ACHN (cell line): ENCODE results near the gene CACHD1.
A peak's percentile ranks its signal among the peaks of the same experiment; 100 is the strongest.

Experiments used
- DNase-seq: peaks from one replicate; pipeline ENCODE4 v3.0.0-alpha.2; 2015
- in situ Hi-C: cut with HindIII; loops from 2 replicates; pipeline ENCODE4 v1.10.0; 2017; ENCODE audit warnings: low sequenced_read_pairs, low pct_ligation_motif_present, low pct_unique_long_range_greater_than_20kb

The CACHD1 gene

GRCh38 chr1:64469977-64470664 lies at the start of gene CACHD1:
Gene CACHD1 (plus strand): TSS chr1:64470129. CDS start chr1:64470745, 616 bp downstream.
- peak; percentile 82 for DNase-seq
- in situ Hi-C loops: no loop called here

GRCh38 chr1:64421377-64421776 lies 48.6 kb upstream of the CACHD1 start:
- in situ Hi-C loops: no loop called here
- no peak for DNase-seq

GRCh38 chr1:64423526-64423925 lies 46.4 kb upstream of the CACHD1 start:
- in situ Hi-C loops: no loop called here

GRCh38 chr1:64424412-64424811 lies 45.5 kb upstream of the CACHD1 start:
- DNase-seq: no peak
- in situ Hi-C loops: no loop called here

More at GRCh38 chr1:64423526-64423925, 46.4 kb upstream of the CACHD1 start:
- DNase-seq: no peak

GRCh38 chr1:64425521-64425920 lies 44.4 kb upstream of the CACHD1 start:
- in situ Hi-C loops: no loop called here
- no peak for DNase-seq

- no peak for DNase-seq
- in situ Hi-C loops: no loop called here
Measured at GRCh38 chr1:64426681-64427080, 43.2 kb upstream of the CACHD1 start.

GRCh38 chr1:64427879-64428278 lies 42.0 kb upstream of the CACHD1 start:
- no peak for DNase-seq
- in situ Hi-C loops: no loop called here

GRCh38 chr1:64433308-64433707 lies 36.6 kb upstream of the CACHD1 start:
- in situ Hi-C loops: no loop called here
- no peak for DNase-seq

GRCh38 chr1:64433747-64434146 lies 36.2 kb upstream of the CACHD1 start:
- in situ Hi-C loops: no loop called here
- no peak for DNase-seq

- in situ Hi-C loops: no loop called here
- no peak for DNase-seq
Measured at GRCh38 chr1:64435000-64435399, 34.9 kb upstream of the CACHD1 start.

GRCh38 chr1:64437453-64437852 lies 32.5 kb upstream of the CACHD1 start:
- no peak for DNase-seq
- in situ Hi-C loops: no loop called here

GRCh38 chr1:64440183-64440826 lies 29.6 kb upstream of the CACHD1 start:
- no peak for DNase-seq
- in situ Hi-C loops: no loop called here

GRCh38 chr1:64451440-64451839 lies 18.5 kb upstream of the CACHD1 start:
- in situ Hi-C loops: no loop called here
- DNase-seq: no peak

GRCh38 chr1:64453688-64454087 lies 16.2 kb upstream of the CACHD1 start:
- DNase-seq: no peak
- in situ Hi-C loops: no loop called here

- in situ Hi-C loops: no loop called here
- DNase-seq: no peak
Measured at GRCh38 chr1:64458915-64459314, 11.0 kb upstream of the CACHD1 start.

- in situ Hi-C loops: no loop called here
- no peak for DNase-seq
Measured at GRCh38 chr1:64459743-64460142, 10.2 kb upstream of the CACHD1 start.

- in situ Hi-C loops: no loop called here
- no peak for DNase-seq
Measured at GRCh38 chr1:64466033-64466432, 3.9 kb upstream of the CACHD1 start.

- no peak for DNase-seq
- in situ Hi-C loops: no loop called here
Measured at GRCh38 chr1:64469116-64469976, 583 bp upstream of the CACHD1 start.

- DNase-seq: peak; percentile 14
- in situ Hi-C loops: no loop called here
Measured at GRCh38 chr1:64470665-64471217, 812 bp downstream of the CACHD1 start.
